Measurements from ENCODE around the gene SNAPC1. TPM values are rescaled to one million over a fixed set of nuclear protein-coding genes. Genes with fewer than 3 reads are reported as not detected.

SNAPC1 gene
- total RNA-seq, 1 experiment from 2014 or later = 18.4 TPM

DNA sequence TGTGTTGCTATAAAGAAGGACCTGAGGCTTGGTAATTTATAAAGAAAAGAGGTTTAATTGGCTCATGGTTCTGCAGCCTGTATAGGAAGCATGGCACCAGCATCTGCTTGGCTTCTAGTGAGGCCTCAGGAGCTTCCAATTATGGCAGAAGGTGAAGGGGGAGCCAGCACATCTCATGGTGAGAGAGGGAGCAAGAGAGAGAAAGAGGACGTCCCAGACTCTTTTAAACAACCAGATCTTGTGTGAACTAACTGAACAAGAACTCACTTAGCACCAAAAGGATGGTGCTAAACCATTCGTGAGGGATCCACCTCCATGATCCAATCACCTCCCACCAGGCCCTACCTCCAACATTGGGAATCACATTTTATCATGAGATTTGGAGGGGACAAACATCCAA lies 6.1 kb upstream of the SNAPC1 start:
- BruUV-seq (replicated peaks) = no TSS peak
- peaks cover 14% of the 10 kb centered on the region for H3K9me3 Mint-ChIP-seq (ENCODE audit: unreplicated experiment)

DNA sequence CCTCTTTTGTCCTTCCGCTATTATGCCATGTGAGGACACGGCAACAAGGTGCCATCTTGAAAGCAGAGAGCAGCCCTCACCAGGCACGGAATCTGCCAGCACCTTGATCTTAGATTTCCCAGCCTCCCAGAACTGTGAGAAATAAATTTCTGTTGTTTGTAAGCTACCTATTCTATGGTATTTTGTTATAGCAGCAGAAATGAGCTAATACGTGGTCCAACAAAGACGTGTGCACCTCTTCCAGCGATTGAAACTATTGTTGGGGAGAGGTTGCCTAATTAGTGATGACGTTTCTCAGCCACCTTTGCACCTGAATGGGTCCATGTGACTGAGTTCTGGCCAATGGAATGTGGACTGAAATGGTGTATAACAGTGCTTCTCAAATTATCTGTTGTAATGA lies 2.3 kb upstream of the SNAPC1 start:
- peaks cover 13% of the 10 kb centered on the region for H3K4me1 Mint-ChIP-seq (ENCODE audit: insufficient read depth, unreplicated experiment)
- no peak overlapping the region for H3K27ac Mint-ChIP-seq (ENCODE audit: low read depth, unreplicated experiment)
- ChIA-PET CTCF (interaction anchor here (0.7 kb wide), 1 partner anchor 491 kb away, joined by 3 read pairs; no protein-coding TSS in a partner anchor), POLR2A (interaction anchor here (6.8 kb wide), 1 partner anchor 10 kb away, joined by 158 read pairs; no protein-coding TSS in a partner anchor)
- no TSS peak for BruUV-seq (replicated peaks)
- H3K9me3 Mint-ChIP-seq (ENCODE audit: unreplicated experiment) = peaks cover 8% of the 10 kb centered on the region
- TF ChIP-seq, protein P1, sequence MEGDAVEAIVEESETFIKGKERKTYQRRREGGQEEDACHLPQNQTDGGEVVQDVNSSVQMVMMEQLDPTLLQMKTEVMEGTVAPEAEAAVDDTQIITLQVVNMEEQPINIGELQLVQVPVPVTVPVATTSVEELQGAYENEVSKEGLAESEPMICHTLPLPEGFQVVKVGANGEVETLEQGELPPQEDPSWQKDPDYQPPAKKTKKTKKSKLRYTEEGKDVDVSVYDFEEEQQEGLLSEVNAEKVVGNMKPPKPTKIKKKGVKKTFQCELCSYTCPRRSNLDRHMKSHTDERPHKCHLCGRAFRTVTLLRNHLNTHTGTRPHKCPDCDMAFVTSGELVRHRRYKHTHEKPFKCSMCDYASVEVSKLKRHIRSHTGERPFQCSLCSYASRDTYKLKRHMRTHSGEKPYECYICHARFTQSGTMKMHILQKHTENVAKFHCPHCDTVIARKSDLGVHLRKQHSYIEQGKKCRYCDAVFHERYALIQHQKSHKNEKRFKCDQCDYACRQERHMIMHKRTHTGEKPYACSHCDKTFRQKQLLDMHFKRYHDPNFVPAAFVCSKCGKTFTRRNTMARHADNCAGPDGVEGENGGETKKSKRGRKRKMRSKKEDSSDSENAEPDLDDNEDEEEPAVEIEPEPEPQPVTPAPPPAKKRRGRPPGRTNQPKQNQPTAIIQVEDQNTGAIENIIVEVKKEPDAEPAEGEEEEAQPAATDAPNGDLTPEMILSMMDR (IDR thresholded peaks at IDR 0.05; ENCODE audit: unreplicated experiment) = no peak
- H3K27me3 Mint-ChIP-seq (ENCODE audit: insufficient read depth, unreplicated experiment) = no peaks in the 10 kb centered on the region
- intact Hi-C loops (cut with micrococcal nuclease) = no loop called here
- DNase-seq (ENCODE audit: unreplicated experiment) = no peak
- H3K4me3 Mint-ChIP-seq (ENCODE audit: unreplicated experiment) = no peak overlapping the region
- H3K36me3 Mint-ChIP-seq (ENCODE audit: insufficient read depth, unreplicated experiment) = peaks cover 15% of the 10 kb centered on the region

More for the DNA sequence above, 6.1 kb upstream of the SNAPC1 start:
- H3K4me1 Mint-ChIP-seq (ENCODE audit: insufficient read depth, unreplicated experiment) = peaks cover 12% of the 10 kb centered on the region
- H3K36me3 Mint-ChIP-seq (ENCODE audit: insufficient read depth, unreplicated experiment) = peaks cover 18% of the 10 kb centered on the region
- no peak overlapping the region for H3K27ac Mint-ChIP-seq (ENCODE audit: low read depth, unreplicated experiment)
- TF ChIP-seq, protein P1 (IDR thresholded peaks at IDR 0.05; ENCODE audit: unreplicated experiment) = no peak
- H3K27me3 Mint-ChIP-seq (ENCODE audit: insufficient read depth, unreplicated experiment) = no peaks in the 10 kb centered on the region
- intact Hi-C loops (cut with micrococcal nuclease) = no loop called here
- DNase-seq (ENCODE audit: unreplicated experiment) = no peak
- POLR2A ChIA-PET = interaction anchor here (0.6 to 2.9 kb wide), 2 partner anchors 13 to 170 kb away, joined by 3 to 11 read pairs; no protein-coding TSS in a partner anchor
- CTCF ChIA-PET = interaction anchor here (1.5 kb wide), 1 partner anchor 295 kb away, joined by 5 read pairs; no protein-coding TSS in a partner anchor
- no peak overlapping the region for H3K4me3 Mint-ChIP-seq (ENCODE audit: unreplicated experiment)

DNA sequence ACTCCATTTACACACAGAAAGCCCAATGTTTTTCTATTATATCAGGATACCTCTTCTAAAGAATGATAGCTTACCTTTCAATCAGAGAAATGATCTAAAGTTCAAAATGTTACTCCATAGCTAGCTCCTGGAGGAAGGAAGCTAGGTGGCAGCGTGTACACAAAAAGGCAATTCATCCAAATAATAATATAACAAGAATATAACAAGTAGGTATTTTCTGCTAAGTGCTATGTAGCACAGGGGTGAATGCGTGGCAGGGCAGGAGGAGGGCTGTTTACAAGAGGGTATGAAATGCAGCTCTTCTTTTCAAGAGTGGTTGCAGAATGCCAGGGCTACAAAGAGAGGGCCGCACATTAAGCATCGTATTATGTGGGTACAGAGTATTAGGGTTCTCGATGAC lies 663 bp upstream of the SNAPC1 start:
- Mint-ChIP-seq H3K9me3 (ENCODE audit: unreplicated experiment) (no peaks in the 10 kb centered on the region), H3K27ac (ENCODE audit: low read depth, unreplicated experiment) (peak overlapping the region; percentile 91), H3K4me3 (ENCODE audit: unreplicated experiment) (peak overlapping the region; percentile 92), H3K36me3 (ENCODE audit: insufficient read depth, unreplicated experiment) (peaks cover 14% of the 10 kb centered on the region), H3K27me3 (ENCODE audit: insufficient read depth, unreplicated experiment) (no peaks in the 10 kb centered on the region), H3K4me1 (ENCODE audit: insufficient read depth, unreplicated experiment) (peaks cover 21% of the 10 kb centered on the region)
- intact Hi-C loops (cut with micrococcal nuclease) = no loop called here
- TF ChIP-seq, protein P1 (IDR thresholded peaks at IDR 0.05; ENCODE audit: unreplicated experiment) = no peak
- CTCF ChIA-PET = interaction anchor here (0.5 to 3.7 kb wide), 19 partner anchors 10 to 335 kb away, joined by 3 to 16 read pairs (median 3); no protein-coding TSS in a partner anchor
- POLR2A ChIA-PET = interaction anchor here (0.6 to 6.8 kb wide), 39 partner anchors 11 to 1405 kb away, joined by 3 to 158 read pairs (median 4); partner anchors contain the start of genes HIF1A, PRKCH, SLC38A6 and TRMT5
- no peak for DNase-seq (ENCODE audit: unreplicated experiment)
- TSS peak; percentile 85 for BruUV-seq (replicated peaks)

DNA sequence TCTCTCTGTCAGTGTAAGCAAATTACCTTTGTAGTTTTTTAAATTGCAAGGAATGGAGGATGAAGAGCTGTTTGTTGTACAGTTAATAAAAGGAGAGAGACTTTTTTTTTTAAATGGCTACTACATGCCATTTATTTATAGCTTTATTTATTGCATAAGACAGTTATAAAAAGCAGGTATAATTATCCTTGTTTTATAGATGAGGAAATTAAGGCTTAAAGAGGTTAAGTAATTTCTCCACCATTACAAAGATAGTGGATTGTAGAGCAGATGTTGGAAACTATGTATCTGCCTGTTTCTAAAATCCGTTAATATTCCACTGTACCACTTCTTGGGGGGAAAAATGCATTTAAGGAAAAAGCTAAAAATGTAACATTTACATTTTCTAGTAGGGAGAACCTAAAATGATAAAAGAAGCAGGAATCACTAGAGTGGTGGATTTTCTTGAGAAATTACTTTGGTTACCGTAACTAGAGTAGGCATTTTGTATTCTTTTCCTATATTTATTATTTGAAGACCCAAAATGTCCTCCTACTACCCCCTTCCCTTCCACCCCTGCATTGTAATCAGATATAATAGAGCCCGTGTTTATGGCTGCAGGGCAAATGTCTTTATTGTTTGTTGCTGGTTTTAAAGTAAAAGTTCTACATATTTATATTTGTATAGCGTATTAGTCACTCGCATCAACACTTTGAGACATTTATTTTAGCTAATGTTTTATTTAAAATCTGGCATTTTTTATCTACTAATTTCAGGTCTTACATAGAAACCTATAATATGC lies 2.3 kb downstream of the SNAPC1 start:
- POLR2A ChIA-PET = interaction anchor here (0.7 to 6.8 kb wide), 7 partner anchors 14 to 302 kb away, joined by 3 to 158 read pairs (median 6); no protein-coding TSS in a partner anchor
- Mint-ChIP-seq H3K4me1 (ENCODE audit: insufficient read depth, unreplicated experiment) (peaks cover 21% of the 10 kb centered on the region), H3K27ac (ENCODE audit: low read depth, unreplicated experiment) (no peak overlapping the region)

More for the DNA sequence above, 2.3 kb downstream of the SNAPC1 start:
- H3K36me3 Mint-ChIP-seq (ENCODE audit: insufficient read depth, unreplicated experiment) = peaks cover 32% of the 10 kb centered on the region
- no peaks in the 10 kb centered on the region for H3K27me3 Mint-ChIP-seq (ENCODE audit: insufficient read depth, unreplicated experiment)
- CTCF ChIA-PET = interaction anchor here (0.7 to 3.7 kb wide), 5 partner anchors 15 to 301 kb away, joined by 3 to 16 read pairs (median 5); no protein-coding TSS in a partner anchor
- BruUV-seq (replicated peaks) = no TSS peak
- TF ChIP-seq, protein P1 (IDR thresholded peaks at IDR 0.05; ENCODE audit: unreplicated experiment) = no peak
- H3K9me3 Mint-ChIP-seq (ENCODE audit: unreplicated experiment) = no peaks in the 10 kb centered on the region
- intact Hi-C loops (cut with micrococcal nuclease) = no loop called here
- DNase-seq (ENCODE audit: unreplicated experiment) = no peak
- H3K4me3 Mint-ChIP-seq (ENCODE audit: unreplicated experiment) = peak overlapping the region; percentile 92
